Adrenal gland (tissue), 12 donors: Measurements from ENCODE around the gene ADAM15. TPM values are rescaled to one million over a fixed set of nuclear protein-coding genes. Genes with fewer than 3 reads are reported as not detected.

Experiments used
- DNase-seq, 7 donors: peaks; one replicate each; pipeline ENCODE4 v3.0.0-alpha.2; 2019 to 2020
- H3K27ac ChIP-seq, 5 donors: fragments of 200-600 bp; sonication (generic) in 4 of 5; 1 replicate in 3 of 5; 2 replicates in 2 of 5; pipeline versions ENCODE4 v1.5.1 to v1.8.0; 2016 to 2020; ENCODE audit warnings: mild to moderate bottlenecking in 1 of 5
- H3K27me3 ChIP-seq: fragments of 200-600 bp; 2 replicates; pipeline ENCODE4 v1.8.0; 2021
- H3K36me3 ChIP-seq, 2 donors: fragments of 200-600 bp; replicated peaks in 1 of 2; 1 replicate in 1 of 2; 2 replicates in 1 of 2; pipeline versions ENCODE4 v1.5.1 to v1.8.0; 2018 to 2022
- H3K4me1 ChIP-seq, 2 donors: fragments of 200-600 bp; replicated peaks in 1 of 2; 1 replicate in 1 of 2; 2 replicates in 1 of 2; pipeline versions ENCODE4 v1.5.1 to v1.8.0; 2018 to 2021
- H3K4me3 ChIP-seq, 4 donors: fragments of 200-600 bp; sonication (generic) in 3 of 4; one replicate each; pipeline ENCODE4 v1.5.1; 2016 to 2018
- H3K9me3 ChIP-seq, 3 donors: fragments of 200-600 bp; sonication (generic) in 1 of 3; replicated peaks in 1 of 3; 1 replicate in 2 of 3; 2 replicates in 1 of 3; pipeline versions ENCODE4 v1.5.1 to v1.8.0; 2016 to 2021
- POLR2A ChIP-seq, 2 donors: fragments of 450-650 bp; IDR thresholded peaks; one replicate each; pipeline ENCODE4 v1.6.1; 2017; ENCODE audit warnings: antibody characterized with exemption in 2 of 2, mild to moderate bottlenecking in 2 of 2, moderate library complexity in 1 of 2
- WGBS, 4 donors: extraction: QIAGEN DNeasy Blood & Tissue Kit in 2 of 4; methylation state at CpG; one replicate each; pipeline versions ENCODE4 v1.1.5 to v1.1.7; 2013 to 2017; 5-methylcytosine and 5-hydroxymethylcytosine counted together
- intact Hi-C, 2 donors: fragments of 100-400 bp; cut with DNase I; formaldehyde crosslinking; loops; one replicate each; pipeline versions ENCODE4 v1.14.1 to v1.15.0; 2022 to 2023
- polyA plus RNA-seq, 3 donors: library from polyadenylated mRNA; stranded (reverse); fragments of 200-250 nt in 2 of 3; fragments of 350-450 nt in 1 of 3; fragmentation: Illumina TruSeq in 1 of 3; extraction: RNeasy Lipid Tissue Mini Kit (QIAGEN cat#74804) in 1 of 3; gene quantifications; one replicate each; pipeline ENCODE4 v1.2.3, GENCODE V29; 2013 to 2014
- total RNA-seq, 9 donors: library from RNA; depleted of rRNA in 4 of 9; stranded (reverse); fragments of >200 nt in 4 of 9; fragments of 120-200 nt in 1 of 9; fragmentation: NEBNext Ultra II Directional in 1 of 9; extraction: Animal tissue kit (Norgen Biotek cat#: 25700) in 1 of 9; gene quantifications; one replicate each; pipeline versions ENCODE4 v1.1.0 to v1.2.4, GENCODE V29; 2013 to 2023
- TF ChIP-seq, protein P1 (sequence below), 6 experiments: fragments of 450-650 bp in 4 of 6; fragments of 200-600 bp in 2 of 6; sonication (generic) in 1 of 6; IDR thresholded peaks; 1 replicate in 5 of 6; 2 replicates in 1 of 6; pipeline versions ENCODE4 v1.5.1 to v1.8.0; 2016 to 2021; ENCODE audit warnings: antibody characterized with exemption in 6 of 6, mild to moderate bottlenecking in 2 of 6, moderate library complexity in 1 of 6
- donor health status: healthy with polysubstance abuse.
- donor health status: Bipolar disorder and iron deficiency.
- donor health status: DM: yes; HTN: yes; CAD: no.
- donor health status: DM: no; HTN: no; CAD: no.
- donor health status: DM: no; HTN: no; CAD: no.
- donor health status: DM: yes; HTN: yes; CAD: no.

ADAM15 gene
- total and polyA plus RNA-seq, 12 donors: 11.6 to 269 (median 59.3) TPM

DNA sequence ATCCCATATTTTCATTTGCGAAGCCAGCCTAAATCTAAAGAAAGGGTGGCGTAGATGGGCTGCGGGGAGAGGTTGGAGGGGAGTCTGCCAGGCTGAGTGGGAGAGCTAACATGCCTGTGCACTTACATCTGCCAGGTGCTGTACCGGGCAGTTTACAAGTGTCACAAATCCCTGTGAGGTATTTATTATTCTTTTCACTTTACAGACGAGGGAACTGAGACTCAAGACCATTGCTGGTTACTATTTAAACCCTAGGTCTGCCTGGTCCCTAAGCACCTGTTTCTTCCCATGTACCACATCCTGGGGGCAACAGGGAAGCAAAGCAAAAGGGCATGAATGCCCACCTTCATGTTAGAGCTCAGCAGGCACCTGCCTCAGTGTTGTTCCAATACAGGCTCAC is 57.2 kb downstream of the ADAM15 start:
- Histone ChIP-seq H3K9me3 (no peaks in the 10 kb centered on the region), H3K36me3 (no peaks in the 10 kb centered on the region), H3K27me3 (no peaks in the 10 kb centered on the region), H3K27ac (no peak overlapping the region), H3K4me3 (no peak overlapping the region), H3K4me1 (no peaks in the 10 kb centered on the region)
- 70 to 85% (median 83%) methylated on average over 5 of the region's 5 CpGs for WGBS, 4 donors
- no peak for DNase-seq
- intact Hi-C loops: no loop called here
- no peak for TF ChIP-seq POLR2A (IDR thresholded peaks at IDR 0.05)
- TF ChIP-seq, protein P1, sequence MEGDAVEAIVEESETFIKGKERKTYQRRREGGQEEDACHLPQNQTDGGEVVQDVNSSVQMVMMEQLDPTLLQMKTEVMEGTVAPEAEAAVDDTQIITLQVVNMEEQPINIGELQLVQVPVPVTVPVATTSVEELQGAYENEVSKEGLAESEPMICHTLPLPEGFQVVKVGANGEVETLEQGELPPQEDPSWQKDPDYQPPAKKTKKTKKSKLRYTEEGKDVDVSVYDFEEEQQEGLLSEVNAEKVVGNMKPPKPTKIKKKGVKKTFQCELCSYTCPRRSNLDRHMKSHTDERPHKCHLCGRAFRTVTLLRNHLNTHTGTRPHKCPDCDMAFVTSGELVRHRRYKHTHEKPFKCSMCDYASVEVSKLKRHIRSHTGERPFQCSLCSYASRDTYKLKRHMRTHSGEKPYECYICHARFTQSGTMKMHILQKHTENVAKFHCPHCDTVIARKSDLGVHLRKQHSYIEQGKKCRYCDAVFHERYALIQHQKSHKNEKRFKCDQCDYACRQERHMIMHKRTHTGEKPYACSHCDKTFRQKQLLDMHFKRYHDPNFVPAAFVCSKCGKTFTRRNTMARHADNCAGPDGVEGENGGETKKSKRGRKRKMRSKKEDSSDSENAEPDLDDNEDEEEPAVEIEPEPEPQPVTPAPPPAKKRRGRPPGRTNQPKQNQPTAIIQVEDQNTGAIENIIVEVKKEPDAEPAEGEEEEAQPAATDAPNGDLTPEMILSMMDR (IDR thresholded peaks at IDR 0.05): no peak

DNA sequence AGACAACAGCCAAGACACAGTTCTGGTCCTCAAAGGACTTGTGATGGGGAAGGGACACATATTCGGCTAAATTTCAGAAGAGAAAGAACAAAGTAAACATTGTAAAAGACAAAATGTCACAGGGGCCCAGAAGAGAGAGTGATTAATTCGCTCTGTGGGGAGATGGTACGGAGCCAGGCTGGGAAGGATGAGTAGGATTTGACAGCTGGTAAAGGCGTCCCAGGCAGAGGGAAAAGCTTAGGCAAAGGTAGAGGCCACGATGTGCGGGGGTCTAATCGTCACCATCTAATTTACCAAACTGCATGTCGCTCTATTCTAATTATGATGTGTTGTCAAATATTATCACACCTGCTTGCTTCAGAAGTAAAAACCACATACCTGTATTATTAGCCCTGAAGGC is 59.3 kb downstream of the ADAM15 start:
- Histone ChIP-seq H3K27ac (no peak overlapping the region), H3K4me3 (no peak overlapping the region), H3K4me1 (no peaks in the 10 kb centered on the region), H3K27me3 (no peaks in the 10 kb centered on the region), H3K9me3 (no peaks in the 10 kb centered on the region), H3K36me3 (no peaks in the 10 kb centered on the region)
- intact Hi-C loops: no loop called here
- no peak for DNase-seq
- WGBS, 4 donors: 75 to 82% (median 79%) methylated on average over 8 of the region's 8 CpGs
- no peak for TF ChIP-seq POLR2A (IDR thresholded peaks at IDR 0.05)
- TF ChIP-seq, protein P1 (IDR thresholded peaks at IDR 0.05): no peak

DNA sequence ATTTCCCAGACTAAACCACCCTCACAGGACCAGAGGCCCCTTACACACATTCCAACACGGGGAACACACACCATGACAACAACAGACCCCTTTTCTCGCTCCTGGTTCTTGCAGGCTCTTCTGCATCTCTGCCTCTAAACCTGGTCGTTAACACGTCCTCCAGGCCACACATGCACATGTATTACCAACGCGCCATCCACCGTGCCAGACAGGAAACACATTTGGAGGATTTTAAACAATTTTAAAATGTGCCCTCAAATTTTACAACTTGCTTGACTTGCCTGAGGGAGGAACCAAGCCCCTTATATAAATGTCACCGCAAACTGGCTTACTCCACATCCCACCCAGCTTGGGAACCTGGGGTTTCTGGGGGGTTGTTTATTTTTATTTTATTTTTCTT is 59.7 kb downstream of the ADAM15 start:
- no peaks in the 10 kb centered on the region for H3K27me3 ChIP-seq
- H3K36me3 ChIP-seq: no peaks in the 10 kb centered on the region
- no peak overlapping the region for H3K4me3 ChIP-seq
- 72 to 75% (median 74%) methylated on average over 8 of the region's 8 CpGs for WGBS, 4 donors
- no peak for DNase-seq
- H3K27ac ChIP-seq: no peak overlapping the region
- no peaks in the 10 kb centered on the region for H3K4me1 ChIP-seq
- intact Hi-C loops: no loop called here
- no peak for TF ChIP-seq POLR2A (IDR thresholded peaks at IDR 0.05)
- TF ChIP-seq, protein P1 (IDR thresholded peaks at IDR 0.05): no peak
- H3K9me3 ChIP-seq: no peaks in the 10 kb centered on the region

Other genes with a start within 250 kb of the ADAM15 start
- gene KCNN3, start 181.0 kb upstream of the ADAM15 start, total RNA-seq: 1 to 10 TPM in 5 of 9 donors, under 1 TPM in 4; 0.17 to 2.3 (median 1.1) TPM
- 1 to 10 TPM in 1 of 3 donors, under 1 TPM in 2; 0.34 to 2.0 (median 0.80) TPM for gene KCNN3, start 181.0 kb upstream of the ADAM15 start, polyA plus RNA-seq
- 10 to 100 TPM; 12.6 to 70.0 (median 31.0) TPM for gene PMVK, start 114.6 kb upstream of the ADAM15 start, total RNA-seq
- 10 to 100 TPM; 41.4 to 45.1 (median 42.1) TPM for gene PMVK, start 114.6 kb upstream of the ADAM15 start, polyA plus RNA-seq
- gene PBXIP1, start 95.2 kb upstream of the ADAM15 start, total RNA-seq: 100 to 1,000 TPM; 120 to 342 (median 278) TPM
- gene PBXIP1, start 95.2 kb upstream of the ADAM15 start, polyA plus RNA-seq: 100 to 1,000 TPM in 2 of 3 donors, 10 to 100 TPM in 1; 97.0 to 184 (median 110) TPM
- 10 to 100 TPM; 26.2 to 61.1 (median 42.6) TPM for gene PYGO2, start 89.5 kb upstream of the ADAM15 start, total RNA-seq
- gene PYGO2, start 89.5 kb upstream of the ADAM15 start, polyA plus RNA-seq: 10 to 100 TPM; 28.2 to 44.1 (median 29.2) TPM
- gene SHC1, start 80.6 kb upstream of the ADAM15 start, total RNA-seq: 100 to 1,000 TPM in 7 of 9 donors, 10 to 100 TPM in 2; 80.3 to 240 (median 120) TPM
- 100 to 1,000 TPM; 167 to 260 (median 249) TPM for gene SHC1, start 80.6 kb upstream of the ADAM15 start, polyA plus RNA-seq
- gene CKS1B, start 76.6 kb upstream of the ADAM15 start, total RNA-seq: 10 to 100 TPM; 23.2 to 87.0 (median 30.3) TPM
- 10 to 100 TPM; 12.4 to 51.0 (median 22.3) TPM for gene CKS1B, start 76.6 kb upstream of the ADAM15 start, polyA plus RNA-seq
- gene FLAD1, start 68.0 kb upstream of the ADAM15 start, total RNA-seq: 10 to 100 TPM; 21.6 to 43.0 (median 28.7) TPM
- gene FLAD1, start 68.0 kb upstream of the ADAM15 start, polyA plus RNA-seq: 10 to 100 TPM; 30.7 to 65.5 (median 41.1) TPM
- gene LENEP, start 57.7 kb upstream of the ADAM15 start, total RNA-seq: under 1 TPM in 1 of 9 donors, not detected in 8; 0.44 TPM
- not detected for gene LENEP, start 57.7 kb upstream of the ADAM15 start, polyA plus RNA-seq
- gene ZBTB7B, start 48.5 kb upstream of the ADAM15 start, total RNA-seq: 100 to 1,000 TPM in 1 of 9 donors, 10 to 100 TPM in 8; 23.3 to 126 (median 78.1) TPM
- 10 to 100 TPM; 22.4 to 97.3 (median 27.9) TPM for gene ZBTB7B, start 48.5 kb upstream of the ADAM15 start, polyA plus RNA-seq
- 1 to 10 TPM in 3 of 9 donors, under 1 TPM in 4, not detected in 2; 0.14 to 2.4 (median 0.90) TPM for gene DCST2, start 17.5 kb upstream of the ADAM15 start, total RNA-seq
- gene DCST2, start 17.5 kb upstream of the ADAM15 start, polyA plus RNA-seq: 10 to 100 TPM in 1 of 3 donors, 1 to 10 TPM in 1, under 1 TPM in 1; 0.24 to 15.2 (median 8.5) TPM
- not detected for gene DCST1, start 17.5 kb upstream of the ADAM15 start, total RNA-seq
- gene DCST1, start 17.5 kb upstream of the ADAM15 start, polyA plus RNA-seq: not detected
- 10 to 100 TPM in 5 of 9 donors, 1 to 10 TPM in 4; 3.5 to 28.7 (median 12.7) TPM for gene EFNA4, start 12.4 kb downstream of the ADAM15 start, total RNA-seq
- gene EFNA4, start 12.4 kb downstream of the ADAM15 start, polyA plus RNA-seq: 10 to 100 TPM; 10.0 to 23.5 (median 12.1) TPM
- gene EFNA3, start 27.5 kb downstream of the ADAM15 start, total RNA-seq: 1 to 10 TPM; 1.4 to 7.3 (median 2.7) TPM
- 1 to 10 TPM; 2.8 to 4.0 (median 3.7) TPM for gene EFNA3, start 27.5 kb downstream of the ADAM15 start, polyA plus RNA-seq
- gene EFNA1, start 76.6 kb downstream of the ADAM15 start, total RNA-seq: 10 to 100 TPM in 8 of 9 donors, 1 to 10 TPM in 1; 9.9 to 49.7 (median 27.7) TPM
- gene EFNA1, start 76.6 kb downstream of the ADAM15 start, polyA plus RNA-seq: 10 to 100 TPM in 2 of 3 donors, 1 to 10 TPM in 1; 6.6 to 35.9 (median 30.2) TPM
- gene SLC50A1, start 84.5 kb downstream of the ADAM15 start, total RNA-seq: 100 to 1,000 TPM in 2 of 9 donors, 10 to 100 TPM in 7; 31.7 to 112 (median 50.6) TPM
- gene SLC50A1, start 84.5 kb downstream of the ADAM15 start, polyA plus RNA-seq: 100 to 1,000 TPM in 1 of 3 donors, 10 to 100 TPM in 2; 55.2 to 172 (median 61.8) TPM
- 100 to 1,000 TPM in 8 of 9 donors, 10 to 100 TPM in 1; 45.4 to 192 (median 159) TPM for gene DPM3, start 89.2 kb downstream of the ADAM15 start, total RNA-seq
- 1,000 to 10,000 TPM in 2 of 3 donors, 1 to 10 TPM in 1; 6.8 to 1,427 (median 1,371) TPM for gene DPM3, start 89.2 kb downstream of the ADAM15 start, polyA plus RNA-seq
- gene KRTCAP2, start 122.0 kb downstream of the ADAM15 start, total RNA-seq: 100 to 1,000 TPM in 8 of 9 donors, 10 to 100 TPM in 1; 76.1 to 252 (median 154) TPM
- gene KRTCAP2, start 122.0 kb downstream of the ADAM15 start, polyA plus RNA-seq: 100 to 1,000 TPM; 383 to 806 (median 704) TPM
- gene TRIM46, start 122.5 kb downstream of the ADAM15 start, total RNA-seq: under 1 TPM in 7 of 9 donors, not detected in 2; 0.19 to 0.96 (median 0.44) TPM
- 1 to 10 TPM in 2 of 3 donors, under 1 TPM in 1; 0.38 to 5.6 (median 1.2) TPM for gene TRIM46, start 122.5 kb downstream of the ADAM15 start, polyA plus RNA-seq
- 10 to 100 TPM in 7 of 9 donors, 1 to 10 TPM in 2; 7.1 to 38.6 (median 15.7) TPM for gene THBS3, start 156.6 kb downstream of the ADAM15 start, total RNA-seq
- gene THBS3, start 156.6 kb downstream of the ADAM15 start, polyA plus RNA-seq: 100 to 1,000 TPM in 1 of 3 donors, 10 to 100 TPM in 1, 1 to 10 TPM in 1; 9.6 to 147 (median 71.3) TPM
- gene MTX1, start 157.4 kb downstream of the ADAM15 start, total RNA-seq: 10 to 100 TPM; 39.2 to 83.8 (median 45.6) TPM
- 100 to 1,000 TPM in 1 of 3 donors, 10 to 100 TPM in 2; 26.7 to 111 (median 79.8) TPM for gene MTX1, start 157.4 kb downstream of the ADAM15 start, polyA plus RNA-seq
- gene ENTREP3, start 204.2 kb downstream of the ADAM15 start, total RNA-seq: 10 to 100 TPM in 7 of 9 donors, 1 to 10 TPM in 2; 8.5 to 43.0 (median 32.6) TPM
- gene ENTREP3, start 204.2 kb downstream of the ADAM15 start, polyA plus RNA-seq: 10 to 100 TPM; 10.3 to 26.9 (median 22.7) TPM
- gene SCAMP3, start 211.0 kb downstream of the ADAM15 start, total RNA-seq: 100 to 1,000 TPM in 4 of 9 donors, 10 to 100 TPM in 5; 51.0 to 143 (median 98.6) TPM
- gene SCAMP3, start 211.0 kb downstream of the ADAM15 start, polyA plus RNA-seq: 100 to 1,000 TPM in 1 of 3 donors, 10 to 100 TPM in 2; 41.9 to 102 (median 78.0) TPM
- 10 to 100 TPM; 10.7 to 94.2 (median 53.6) TPM for gene CLK2, start 222.2 kb downstream of the ADAM15 start, total RNA-seq
- 100 to 1,000 TPM in 2 of 3 donors, 10 to 100 TPM in 1; 47.1 to 162 (median 122) TPM for gene CLK2, start 222.2 kb downstream of the ADAM15 start, polyA plus RNA-seq
- 1 to 10 TPM; 1.0 to 6.5 (median 3.6) TPM for gene HCN3, start 226.1 kb downstream of the ADAM15 start, total RNA-seq
- 10 to 100 TPM in 1 of 3 donors, 1 to 10 TPM in 2; 3.1 to 14.5 (median 6.2) TPM for gene HCN3, start 226.1 kb downstream of the ADAM15 start, polyA plus RNA-seq